Fibroblast of gingiva (primary cell): ENCODE data around the gene SPEM1.

Source experiments
- DNase-seq: peaks from one replicate; pipeline ENCODE4 v3.0.0-alpha.2; 2011; ENCODE audit warnings: low read depth

Gene SPEM1

GRCh38 chr17:7419819-7420610 lies at the start of gene SPEM1:
Gene SPEM1, plus strand, starts transcription at chr17:7420324. Its CDS starts 61 bp downstream, at chr17:7420385.
- DNase-seq, result no peak

DNA sequence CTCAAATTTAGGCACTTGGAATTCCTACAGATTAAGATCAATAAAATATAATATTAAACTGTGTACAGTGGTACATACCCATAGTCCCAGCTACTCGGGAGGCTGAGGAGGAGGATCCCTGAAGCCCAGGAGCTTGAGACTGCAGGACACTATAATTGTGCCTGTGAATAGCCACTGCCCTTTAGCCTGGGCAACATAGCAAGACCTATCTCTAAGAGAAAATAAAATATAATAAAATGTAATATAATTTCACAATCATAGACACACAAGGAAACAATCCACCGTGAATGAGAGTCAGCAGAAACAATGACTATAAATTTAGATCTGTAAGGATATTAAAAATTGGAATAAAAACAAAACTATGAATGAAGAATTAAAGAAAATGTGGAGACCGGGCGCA lies 49.3 kb upstream of the SPEM1 start:
- DNase-seq, result no peak

DNA sequence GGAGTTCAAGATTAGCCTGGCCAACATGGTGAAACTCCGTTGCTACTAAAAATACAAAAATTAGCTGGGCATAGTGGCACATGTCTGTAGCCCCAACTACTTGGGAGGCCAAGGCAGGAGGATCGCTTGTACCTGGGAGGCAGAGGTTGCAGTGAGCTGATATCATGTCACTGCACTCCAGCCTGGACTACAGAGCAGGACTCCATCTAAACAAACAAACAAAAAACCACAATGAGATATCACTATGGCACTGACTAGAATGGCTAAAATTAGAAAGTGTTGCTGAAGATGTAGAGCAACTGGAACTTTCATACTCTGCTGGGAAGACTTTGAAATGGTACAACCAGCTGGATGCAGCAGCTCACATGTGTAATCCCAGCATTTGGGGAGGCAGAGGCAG lies 45.8 kb upstream of the SPEM1 start:
- DNase-seq, result no peak

GRCh38 chr17:7379134-7379533 lies 41.0 kb upstream of the SPEM1 start:
- DNase-seq, result no peak

DNA sequence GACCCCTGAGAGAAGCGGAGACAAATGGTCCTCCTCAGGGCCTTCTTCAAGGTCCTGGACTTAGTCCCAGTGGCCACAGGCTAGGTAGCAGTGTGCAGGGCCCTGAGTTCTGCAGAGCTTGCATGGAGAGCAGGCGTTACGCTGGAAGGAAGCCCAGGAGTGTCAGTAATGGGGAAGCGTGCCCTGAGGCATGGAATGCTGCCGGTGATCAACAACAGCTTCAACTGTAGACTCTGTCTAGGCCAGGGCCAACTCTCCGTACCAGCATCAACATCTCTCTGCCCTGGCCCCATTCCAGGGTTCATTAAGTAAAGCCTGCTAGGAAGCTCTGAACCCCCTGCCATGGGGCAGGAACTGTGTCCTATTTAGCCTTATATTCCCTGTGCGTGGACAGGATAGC lies 39.8 kb upstream of the SPEM1 start:
- peak; percentile 79 for DNase-seq

GRCh38 chr17:7380855-7381683 lies 39.1 kb upstream of the SPEM1 start, which contains the start of gene TNK1:
Gene TNK1, plus strand, starts transcription at chr17:7381089. Its CDS starts 1,838 bp downstream, at chr17:7382927.
- no peak for DNase-seq

DNA sequence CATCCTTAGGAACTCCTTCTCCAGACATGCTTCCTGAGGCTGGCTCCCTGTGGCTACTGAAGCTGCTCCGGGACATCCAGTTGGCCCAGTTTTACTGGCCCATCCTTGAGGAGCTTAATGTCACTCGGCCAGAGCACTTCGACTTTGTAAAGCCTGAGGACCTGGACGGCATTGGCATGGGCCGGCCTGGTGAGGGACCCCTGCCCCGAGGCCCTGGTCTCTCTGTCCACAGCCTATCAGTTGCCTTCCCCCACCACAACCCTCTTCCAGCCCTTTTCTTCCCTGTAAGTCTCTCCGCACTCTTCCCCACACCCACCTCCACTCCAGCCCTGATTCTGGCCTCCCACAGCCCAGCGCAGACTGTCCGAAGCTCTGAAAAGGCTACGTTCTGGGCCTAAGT lies 37.2 kb upstream of the SPEM1 start:
- no peak for DNase-seq

GRCh38 chr17:7383371-7383741 lies 36.8 kb upstream of the SPEM1 start:
- DNase-seq, result no peak

DNA sequence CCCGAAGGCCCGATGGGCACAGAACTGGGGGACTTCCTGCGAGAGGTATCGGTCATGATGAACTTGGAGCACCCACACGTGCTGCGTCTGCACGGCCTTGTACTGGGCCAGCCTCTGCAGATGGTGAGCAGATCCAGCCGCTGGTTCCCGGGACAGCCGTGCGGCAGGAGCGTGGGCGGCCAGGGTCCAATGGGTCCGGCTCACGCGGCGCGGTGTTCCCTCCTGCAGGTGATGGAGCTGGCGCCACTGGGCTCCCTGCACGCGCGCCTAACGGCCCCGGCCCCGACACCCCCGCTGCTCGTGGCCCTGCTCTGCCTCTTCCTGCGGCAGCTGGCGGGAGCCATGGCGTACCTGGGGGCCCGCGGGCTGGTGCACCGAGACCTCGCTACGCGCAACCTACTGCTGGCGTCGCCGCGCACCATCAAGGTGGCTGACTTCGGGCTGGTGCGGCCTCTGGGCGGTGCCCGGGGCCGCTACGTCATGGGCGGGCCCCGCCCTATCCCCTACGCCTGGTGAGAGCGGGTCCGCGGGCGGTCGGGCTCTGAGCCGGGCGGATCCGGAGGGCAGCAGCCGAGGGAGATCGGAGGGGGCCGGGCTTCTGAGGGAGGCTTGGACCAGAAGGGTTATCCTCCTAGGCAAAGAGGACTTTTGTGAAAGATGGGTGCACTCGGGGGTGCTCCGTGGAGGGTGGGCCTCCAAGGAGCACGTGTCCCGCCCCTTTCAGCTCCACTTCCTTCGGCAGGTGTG lies 36.2 kb upstream of the SPEM1 start:
- no peak for DNase-seq

DNA sequence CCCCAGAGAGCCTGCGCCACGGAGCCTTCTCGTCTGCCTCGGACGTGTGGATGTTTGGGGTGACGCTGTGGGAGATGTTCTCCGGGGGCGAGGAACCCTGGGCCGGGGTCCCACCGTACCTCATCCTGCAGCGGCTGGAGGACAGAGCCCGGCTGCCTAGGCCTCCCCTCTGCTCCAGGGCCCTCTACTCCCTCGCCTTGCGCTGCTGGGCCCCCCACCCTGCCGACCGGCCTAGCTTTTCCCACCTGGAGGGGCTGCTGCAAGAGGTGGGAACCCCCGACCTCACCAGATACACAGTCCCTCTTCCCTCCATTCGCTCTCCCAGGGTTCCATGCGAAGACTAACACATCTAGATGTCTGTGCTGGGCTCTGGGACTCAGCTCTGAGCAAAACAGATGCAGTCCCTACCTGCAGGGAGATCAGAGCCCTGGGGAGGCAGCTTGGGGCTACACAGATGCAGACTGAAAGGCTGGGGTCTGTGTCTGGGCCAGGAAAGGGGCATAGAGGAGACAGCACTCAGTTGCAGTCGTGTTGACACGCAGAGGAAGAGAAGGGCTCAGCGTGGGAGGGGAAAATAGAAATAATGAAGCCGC lies 35.5 kb upstream of the SPEM1 start:
- no peak for DNase-seq

- DNase-seq, result no peak
Measured at GRCh38 chr17:7388856-7389255, 31.3 kb upstream of the SPEM1 start.

- no peak for DNase-seq
Measured at GRCh38 chr17:7389924-7390910, 29.9 kb upstream of the SPEM1 start.

GRCh38 chr17:7391307-7391706 lies 28.8 kb upstream of the SPEM1 start:
- no peak for DNase-seq

- no peak for DNase-seq
Measured at GRCh38 chr17:7392696-7393612, 27.2 kb upstream of the SPEM1 start.

- no peak for DNase-seq
Measured at GRCh38 chr17:7393613-7394451, 26.3 kb upstream of the SPEM1 start.

GRCh38 chr17:7394452-7395191 lies 25.5 kb upstream of the SPEM1 start, which contains the start of gene PLSCR3:
Gene PLSCR3, minus strand, starts transcription at chr17:7394525. Its CDS starts 415 bp downstream, at chr17:7394110.
- DNase-seq, result peak; percentile 83

DNA sequence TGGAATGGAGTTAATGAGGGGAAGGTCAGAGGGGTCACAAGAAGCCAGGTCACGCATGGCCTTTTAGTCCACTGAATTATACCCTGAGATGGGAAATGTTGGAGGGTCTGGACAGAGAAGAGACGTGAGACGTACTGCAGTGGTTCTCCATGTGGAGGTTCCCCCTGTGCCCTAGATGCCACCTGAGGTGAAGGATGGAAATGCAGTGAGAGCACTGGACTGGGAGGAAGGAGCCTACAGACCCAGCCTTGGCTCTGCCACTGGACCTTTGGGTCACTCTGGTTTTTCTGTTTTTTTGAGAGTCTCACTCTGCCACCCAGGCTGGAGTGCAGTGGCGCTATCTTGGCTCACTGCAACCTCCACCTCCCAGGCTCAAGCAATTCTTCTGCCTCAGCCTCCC lies 24.0 kb upstream of the SPEM1 start:
- DNase-seq, result no peak

DNA sequence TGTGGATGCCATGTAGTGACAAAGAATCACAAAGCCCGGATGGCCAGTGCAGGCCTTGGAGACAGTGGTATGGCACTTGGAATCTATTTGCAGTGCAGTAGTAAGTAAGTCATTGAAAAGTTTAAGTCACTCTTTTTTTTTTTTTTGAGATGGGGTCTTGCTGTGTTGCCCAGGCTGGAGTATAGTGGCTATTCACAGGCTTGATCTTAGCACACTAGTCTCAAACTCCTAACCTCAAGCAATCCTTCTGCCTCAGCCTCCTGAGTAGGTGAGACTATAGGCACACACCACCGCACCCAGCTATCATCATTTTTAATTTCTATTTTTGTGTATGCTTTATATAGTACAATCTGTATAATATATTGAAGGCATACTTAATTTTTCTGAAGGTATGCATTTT lies 21.5 kb upstream of the SPEM1 start:
- no peak for DNase-seq
